Hematopoietic multipotent progenitor cell (in vitro differentiated cells): ENCODE measurements around the gene BACH1. TPM values are rescaled to one million over a fixed set of nuclear protein-coding genes. Genes with fewer than 3 reads are reported as not detected.
A peak's percentile ranks its signal among the peaks of the same experiment; 100 is the strongest.
"Not testable (repeated sequence)": the region's sequence is repeated elsewhere in the genome, so short reads cannot be mapped to it uniquely, and the experiment has no call there.

Experiments used
- DNase-seq, 3 donors: peaks; one replicate each; pipeline ENCODE4 v3.0.0-alpha.2; 2011 to 2015; ENCODE audit warnings: low read depth in 2 of 3, low spot score in 2 of 3
- total RNA-seq: library from RNA; depleted of rRNA; stranded (reverse); fragments of >200 nt; gene quantifications from one replicate; pipeline ENCODE4 v1.2.3, GENCODE V29; 2012

BACH1 gene
- total RNA-seq, 1 donor = 32.6 TPM

- DNase-seq = no peak
These were observed 43.7 kb downstream of the BACH1 start for GRCh38 chr21:29342363-29342957.

GRCh38 chr21:29343519-29343918, 44.8 kb downstream of the BACH1 start:
- no peak for DNase-seq

GRCh38 chr21:29346281-29346680, 47.6 kb downstream of the BACH1 start:
- no peak for DNase-seq

- no peak for DNase-seq
These were observed 48.0 kb downstream of the BACH1 start for GRCh38 chr21:29346771-29347170.

- no peak for DNase-seq
These were observed 48.6 kb downstream of the BACH1 start for GRCh38 chr21:29347274-29347681.

GRCh38 chr21:29349702-29350101, 51.0 kb downstream of the BACH1 start:
- no peak for DNase-seq

- no peak for DNase-seq
These were observed 51.6 kb downstream of the BACH1 start for GRCh38 chr21:29350246-29350779.

- no peak for DNase-seq
These were observed 53.0 kb downstream of the BACH1 start for GRCh38 chr21:29351691-29352090.

- DNase-seq = not testable (repeated sequence)
These were observed 56.5 kb downstream of the BACH1 start for GRCh38 chr21:29355043-29355710.

- DNase-seq = not testable (repeated sequence)
These were observed 57.6 kb downstream of the BACH1 start for GRCh38 chr21:29356291-29356690.

GRCh38 chr21:29356810-29357209, 58.1 kb downstream of the BACH1 start:
- DNase-seq = not testable (repeated sequence)

GRCh38 chr21:29359718-29360117, 61.0 kb downstream of the BACH1 start:
- no peak for DNase-seq

- peak in 1 of 3 donors; percentile 8 for DNase-seq
These were observed 62.4 kb downstream of the BACH1 start for GRCh38 chr21:29360799-29361765.

GRCh38 chr21:29362758-29363157, 64.0 kb downstream of the BACH1 start:
- no peak for DNase-seq

GRCh38 chr21:29365661-29366265, 67.0 kb downstream of the BACH1 start:
- no peak for DNase-seq

GRCh38 chr21:29366532-29366931, 67.8 kb downstream of the BACH1 start:
- DNase-seq = no peak

- DNase-seq = no peak
These were observed 68.6 kb downstream of the BACH1 start for GRCh38 chr21:29367335-29367734.

- DNase-seq = no peak
These were observed 70.2 kb downstream of the BACH1 start for GRCh38 chr21:29368906-29369305.

- no peak for DNase-seq
These were observed 72.7 kb downstream of the BACH1 start for GRCh38 chr21:29371464-29371863.

- DNase-seq = peak; percentile 49 to 88 (median 77)
These were observed 73.5 kb downstream of the BACH1 start for GRCh38 chr21:29372063-29372802.
